ENCODE data around the gene OR2T3.
"Not testable (repeated sequence)": the region's sequence is repeated elsewhere in the genome, so short reads cannot be mapped to it uniquely, and the experiment has no call there.

GRCh38 chr1:248496661-248497060, 23.5 kb downstream of the OR2T3 start:
- not testable (repeated sequence) for TF ChIP-seq CTCF (IDR thresholded peaks at IDR 0.05 in 8 of 11, conservative IDR thresholded peaks at IDR 0.05 in 3 of 11); POLR2A (IDR thresholded peaks at IDR 0.05)

All from spleen (tissue), 7 donors.